ENCODE measurements around the gene SMYD3.

SMYD3 gene

GRCh38 chr1:246506674-246507481 lies at the start of gene SMYD3:
Gene SMYD3, minus strand, starts transcription at chr1:246507279.
- DNase-seq (ENCODE audit: low read depth in 2 of 2), result peak; percentile 40 to 42

GRCh38 chr1:246554201-246554600 lies 47.1 kb upstream of the SMYD3 start:
- DNase-seq (ENCODE audit: low read depth in 2 of 2), result no peak

GRCh38 chr1:246552110-246552509 lies 45.0 kb upstream of the SMYD3 start:
- DNase-seq (ENCODE audit: low read depth in 2 of 2), result no peak

GRCh38 chr1:246550402-246550801 lies 43.3 kb upstream of the SMYD3 start:
- no peak for DNase-seq (ENCODE audit: low read depth in 2 of 2)

- no peak for DNase-seq (ENCODE audit: low read depth in 2 of 2)
These were observed 42.6 kb upstream of the SMYD3 start for GRCh38 chr1:246549665-246550064.

- DNase-seq (ENCODE audit: low read depth in 2 of 2), result no peak
These were observed 36.9 kb upstream of the SMYD3 start for GRCh38 chr1:246544001-246544400.

GRCh38 chr1:246540738-246541491 lies 33.8 kb upstream of the SMYD3 start:
- no peak for DNase-seq (ENCODE audit: low read depth in 2 of 2)

- no peak for DNase-seq (ENCODE audit: low read depth in 2 of 2)
These were observed 30.8 kb upstream of the SMYD3 start for GRCh38 chr1:246537887-246538286.

GRCh38 chr1:246537441-246537840 lies 30.4 kb upstream of the SMYD3 start:
- DNase-seq (ENCODE audit: low read depth in 2 of 2), result no peak

GRCh38 chr1:246534114-246534513 lies 27.0 kb upstream of the SMYD3 start:
- DNase-seq (ENCODE audit: low read depth in 2 of 2), result no peak

- no peak for DNase-seq (ENCODE audit: low read depth in 2 of 2)
These were observed 26.4 kb upstream of the SMYD3 start for GRCh38 chr1:246533371-246533905.

GRCh38 chr1:246532519-246532918 lies 25.4 kb upstream of the SMYD3 start:
- DNase-seq (ENCODE audit: low read depth in 2 of 2), result no peak

- DNase-seq (ENCODE audit: low read depth in 2 of 2), result no peak
These were observed 23.4 kb upstream of the SMYD3 start for GRCh38 chr1:246530482-246530881.

- DNase-seq (ENCODE audit: low read depth in 2 of 2), result no peak
These were observed 22.1 kb upstream of the SMYD3 start for GRCh38 chr1:246528933-246529731.

- no peak for DNase-seq (ENCODE audit: low read depth in 2 of 2)
These were observed 20.5 kb upstream of the SMYD3 start for GRCh38 chr1:246527402-246528088.

GRCh38 chr1:246526915-246527314 lies 19.8 kb upstream of the SMYD3 start:
- no peak for DNase-seq (ENCODE audit: low read depth in 2 of 2)

GRCh38 chr1:246526380-246526779 lies 19.3 kb upstream of the SMYD3 start:
- DNase-seq (ENCODE audit: low read depth in 2 of 2), result no peak

GRCh38 chr1:246519514-246519913 lies 12.4 kb upstream of the SMYD3 start:
- DNase-seq (ENCODE audit: low read depth in 2 of 2), result no peak

GRCh38 chr1:246518456-246519205 lies 11.6 kb upstream of the SMYD3 start:
- DNase-seq (ENCODE audit: low read depth in 2 of 2), result no peak

GRCh38 chr1:246517391-246517790 lies 10.3 kb upstream of the SMYD3 start:
- no peak for DNase-seq (ENCODE audit: low read depth in 2 of 2)

- no peak for DNase-seq (ENCODE audit: low read depth in 2 of 2)
These were observed 9.0 kb upstream of the SMYD3 start for GRCh38 chr1:246516126-246516525.
